OCI-LY3 (cell line): ENCODE results near the gene ERGIC1.

Experiments
- EZH2phosphoT487 ChIP-seq: fragments of 200-600 bp; shearing (Covaris generic); IDR thresholded peaks from 2 replicates; pipeline ENCODE4 v1.6.1; 2018; ENCODE audit warnings: antibody characterized with exemption, mixed run types, low read depth
- TF ChIP-seq, protein P1 (sequence below): fragments of 200-600, 300-600 bp; sonication (generic); IDR thresholded peaks from 2 replicates; pipeline ENCODE4 v1.5.1; 2014; ENCODE audit warnings: antibody characterized with exemption, low read length, low read depth

DNA sequence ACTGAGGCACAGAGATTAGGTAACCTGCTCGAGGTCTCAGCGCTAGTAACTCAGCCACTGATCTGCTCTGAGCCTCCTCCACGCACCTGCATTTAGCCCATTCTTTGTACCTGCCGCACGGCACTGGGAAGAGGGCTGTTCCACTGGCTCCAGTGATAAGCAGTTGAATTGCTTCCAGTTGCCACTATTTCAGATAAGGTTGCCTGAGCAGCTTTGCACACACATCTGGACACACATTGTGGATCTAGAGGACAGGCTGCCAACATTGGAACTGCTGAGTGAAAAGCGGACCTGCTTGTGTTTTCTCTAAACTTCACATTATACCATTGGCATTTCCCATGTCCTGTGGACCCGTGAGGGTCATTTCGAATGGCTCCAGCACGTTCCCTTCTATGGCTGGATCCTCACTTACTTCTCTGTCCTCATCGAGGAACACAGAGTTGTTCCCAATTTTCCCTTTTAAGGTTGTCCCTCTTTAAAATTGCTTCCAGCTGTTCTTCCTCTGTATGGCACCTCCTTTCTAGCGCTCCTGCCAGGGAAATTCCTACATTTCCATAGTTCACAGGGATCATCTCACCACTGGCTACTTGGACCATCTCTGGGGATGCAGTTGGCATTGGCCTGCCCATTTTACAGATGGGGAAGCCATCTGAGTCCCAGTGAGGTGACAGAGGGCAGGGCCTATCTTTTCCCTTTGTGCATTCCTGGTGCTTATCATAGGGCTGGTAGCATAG, 79.2 kb downstream of the ERGIC1 start:
- TF ChIP-seq, protein P1, sequence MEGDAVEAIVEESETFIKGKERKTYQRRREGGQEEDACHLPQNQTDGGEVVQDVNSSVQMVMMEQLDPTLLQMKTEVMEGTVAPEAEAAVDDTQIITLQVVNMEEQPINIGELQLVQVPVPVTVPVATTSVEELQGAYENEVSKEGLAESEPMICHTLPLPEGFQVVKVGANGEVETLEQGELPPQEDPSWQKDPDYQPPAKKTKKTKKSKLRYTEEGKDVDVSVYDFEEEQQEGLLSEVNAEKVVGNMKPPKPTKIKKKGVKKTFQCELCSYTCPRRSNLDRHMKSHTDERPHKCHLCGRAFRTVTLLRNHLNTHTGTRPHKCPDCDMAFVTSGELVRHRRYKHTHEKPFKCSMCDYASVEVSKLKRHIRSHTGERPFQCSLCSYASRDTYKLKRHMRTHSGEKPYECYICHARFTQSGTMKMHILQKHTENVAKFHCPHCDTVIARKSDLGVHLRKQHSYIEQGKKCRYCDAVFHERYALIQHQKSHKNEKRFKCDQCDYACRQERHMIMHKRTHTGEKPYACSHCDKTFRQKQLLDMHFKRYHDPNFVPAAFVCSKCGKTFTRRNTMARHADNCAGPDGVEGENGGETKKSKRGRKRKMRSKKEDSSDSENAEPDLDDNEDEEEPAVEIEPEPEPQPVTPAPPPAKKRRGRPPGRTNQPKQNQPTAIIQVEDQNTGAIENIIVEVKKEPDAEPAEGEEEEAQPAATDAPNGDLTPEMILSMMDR: no peak
- no peak for TF ChIP-seq EZH2phosphoT487
